HG03558 (cell line): ENCODE results near the gene MALL.
"Not testable (repeated sequence)": the region's sequence is repeated elsewhere in the genome, so short reads cannot be mapped to it uniquely, and the experiment has no call there.

ENCODE experiments used
- ATAC-seq: cut with Tn5 transposase; IDR thresholded peaks from one replicate; pipeline ENCODE4 v1.9.1; 2021; ENCODE audit warnings: moderate number of reproducible peaks; ENCODE audit not compliant: unreplicated experiment; ENCODE audit errors: extremely low read depth

Gene MALL

GRCh38 chr2:110121592-110121991 lies 6.0 kb upstream of the MALL start:
- no peak for ATAC-seq

- no peak for ATAC-seq
Observed at GRCh38 chr2:110121052-110121334, 5.4 kb upstream of the MALL start.

- no peak for ATAC-seq
Observed at GRCh38 chr2:110120171-110121051, 4.8 kb upstream of the MALL start.

- ATAC-seq: no peak
Observed at GRCh38 chr2:110116033-110116710, 550 bp upstream of the MALL start.

GRCh38 chr2:110114831-110115255 lies 779 bp downstream of the MALL start:
- no peak for ATAC-seq

DNA sequence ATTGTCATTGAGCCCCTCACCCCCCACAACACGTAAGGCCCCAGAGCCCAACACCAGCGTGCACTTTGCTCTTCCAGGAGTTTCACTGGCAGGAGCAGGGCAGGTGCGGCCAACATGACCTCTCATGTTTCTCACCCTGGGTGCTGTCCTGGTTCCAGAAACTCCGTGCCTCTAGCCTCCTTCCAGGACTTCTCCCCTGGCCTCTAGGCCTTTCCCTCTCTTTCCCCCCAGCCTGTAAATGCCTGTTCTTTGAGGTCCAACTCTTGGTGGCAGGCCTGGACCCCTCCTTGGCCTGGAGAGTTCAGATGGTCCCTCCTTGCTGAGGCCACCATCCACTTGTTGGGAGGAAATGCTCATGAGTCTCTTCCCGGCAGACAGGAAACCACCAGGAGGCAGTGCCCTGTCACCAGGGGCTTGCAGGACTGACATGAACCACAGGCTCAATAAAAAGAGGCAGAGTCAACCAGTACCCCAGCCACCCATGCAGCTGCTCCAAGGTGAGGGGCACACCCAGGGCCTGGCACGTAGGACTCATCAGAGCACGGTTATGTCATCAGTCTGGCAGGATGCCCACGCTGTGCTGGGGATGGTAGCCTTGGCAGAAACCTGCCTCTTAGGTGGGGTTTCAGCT lies 1.5 kb downstream of the MALL start:
- no peak for ATAC-seq

GRCh38 chr2:110108291-110108690 lies 7.3 kb downstream of the MALL start:
- not testable (repeated sequence) for ATAC-seq

DNA sequence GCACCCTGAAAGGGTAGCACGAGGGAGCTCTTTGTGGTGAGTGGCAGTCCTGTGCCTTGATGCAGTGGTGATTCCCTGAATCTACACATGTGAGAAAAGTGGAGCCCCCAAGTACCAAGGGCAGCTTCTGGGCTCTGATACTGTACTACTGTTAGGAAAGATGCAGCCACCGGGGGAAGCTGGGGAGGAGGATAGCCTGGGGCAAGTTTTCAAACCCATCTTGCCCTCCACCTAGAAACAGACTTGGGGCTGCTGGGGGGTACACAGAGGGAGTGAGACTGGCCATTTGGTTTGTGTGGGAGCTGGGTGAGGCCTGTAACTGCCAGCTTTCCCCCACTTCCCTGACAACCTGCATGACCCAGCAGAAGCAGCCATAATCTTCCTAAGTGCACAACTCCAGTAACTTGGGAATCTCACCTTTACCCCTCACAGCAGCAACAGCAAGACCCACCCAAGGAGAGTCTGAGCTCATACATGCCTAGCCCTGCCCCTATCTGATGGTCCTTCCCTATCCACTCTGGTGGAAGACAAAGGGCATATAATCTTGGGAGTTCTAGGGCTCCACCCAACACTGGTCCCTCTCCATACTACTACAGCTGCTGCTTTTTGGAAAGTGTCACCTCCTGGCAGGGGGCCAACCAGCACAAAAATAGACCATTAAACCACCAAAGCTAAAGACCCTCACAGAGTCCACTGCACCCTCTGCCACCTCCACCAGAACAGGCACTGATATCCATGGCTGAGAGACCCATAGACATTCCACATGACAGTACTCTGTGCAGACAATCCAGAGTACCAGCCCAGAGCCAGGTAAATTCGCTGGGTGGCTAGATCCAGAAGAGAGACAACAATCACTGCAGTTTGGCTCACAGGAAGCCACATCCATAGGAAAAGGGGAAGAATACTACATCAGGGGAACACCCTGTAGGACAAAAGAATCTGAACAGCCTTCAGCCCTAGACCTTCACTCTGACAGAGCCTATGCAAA lies 8.2 kb downstream of the MALL start:
- no peak for ATAC-seq

DNA sequence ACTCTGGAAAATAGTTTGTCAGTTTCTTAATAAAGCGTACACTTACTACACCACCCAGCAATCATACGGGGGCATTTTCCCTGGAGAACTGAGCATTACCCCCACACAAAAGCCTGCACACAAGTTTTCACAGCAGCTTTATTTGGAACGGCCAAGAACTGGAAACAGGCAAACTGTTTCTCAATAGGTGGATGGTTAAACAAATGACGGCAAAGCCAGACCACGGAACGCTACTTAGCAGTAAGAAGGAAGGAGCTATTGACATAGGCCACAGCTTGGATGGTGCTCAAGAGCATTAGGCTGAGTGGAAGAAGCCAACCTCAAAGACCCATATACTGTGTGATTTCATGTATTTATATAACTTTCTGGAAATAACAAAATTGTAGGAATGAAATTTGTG lies 9.0 kb downstream of the MALL start:
- no peak for ATAC-seq

DNA sequence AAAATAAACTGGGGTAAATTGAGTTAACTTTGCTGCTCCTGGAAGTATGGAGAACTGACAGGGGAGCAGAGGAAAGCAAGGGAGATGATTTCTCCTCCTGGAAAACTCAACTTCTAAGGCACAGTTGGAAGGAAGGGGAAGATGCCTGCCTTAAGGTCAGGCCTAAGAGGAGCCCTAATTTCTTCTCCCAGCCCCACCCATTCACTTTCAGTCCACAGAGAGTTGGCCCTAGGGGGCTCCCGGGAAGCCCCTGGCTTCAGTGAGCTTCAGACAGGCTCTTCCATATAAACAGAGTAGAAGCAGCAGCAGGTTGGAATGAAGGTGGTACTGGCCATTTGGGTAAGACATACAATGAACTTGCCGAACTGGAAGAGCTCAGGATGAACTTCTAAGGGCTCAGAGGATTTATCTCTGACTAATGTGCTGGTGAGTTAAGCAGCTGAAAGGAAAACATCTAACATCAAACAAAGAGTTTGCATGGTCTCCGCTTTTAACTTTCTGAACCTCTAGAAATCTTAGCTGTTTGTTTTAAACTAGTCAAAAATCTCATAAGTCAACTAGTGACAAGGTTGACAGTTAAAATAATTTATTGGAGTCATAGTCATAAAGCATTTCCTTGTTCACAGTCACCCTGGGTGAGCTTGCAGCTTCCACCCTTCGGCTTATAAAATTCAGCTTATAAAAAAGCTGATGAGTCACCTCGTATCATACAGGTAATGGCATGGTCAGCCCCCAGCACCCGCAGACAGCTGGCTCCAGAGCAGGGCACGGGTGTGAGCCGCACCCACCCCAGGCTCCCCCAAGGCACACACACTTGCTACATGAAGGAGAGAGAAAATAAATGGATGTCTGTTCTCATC lies 9.8 kb downstream of the MALL start:
- no peak for ATAC-seq

DNA sequence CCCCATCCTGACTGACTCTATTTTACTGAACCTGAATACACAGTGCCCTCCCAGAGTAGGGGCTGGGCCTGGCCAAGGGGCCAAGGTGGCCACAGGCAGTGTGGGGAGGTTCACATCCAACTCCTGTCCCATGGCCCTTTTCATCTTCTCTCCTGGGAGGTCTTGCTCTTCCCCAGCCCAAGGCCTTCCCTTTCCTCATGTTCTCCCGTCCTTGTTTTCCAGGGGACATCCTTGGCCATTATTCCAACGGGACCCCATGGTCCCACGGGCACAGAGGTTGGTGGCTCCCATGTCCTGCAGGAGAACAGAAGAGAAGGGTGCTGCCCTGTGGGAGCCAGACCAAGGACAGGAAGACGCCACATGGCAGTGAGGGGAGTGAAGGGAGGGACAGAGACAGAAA lies 10.4 kb downstream of the MALL start:
- no peak for ATAC-seq

- ATAC-seq: no peak
Observed at GRCh38 chr2:110104025-110104771, 11.4 kb downstream of the MALL start.

DNA sequence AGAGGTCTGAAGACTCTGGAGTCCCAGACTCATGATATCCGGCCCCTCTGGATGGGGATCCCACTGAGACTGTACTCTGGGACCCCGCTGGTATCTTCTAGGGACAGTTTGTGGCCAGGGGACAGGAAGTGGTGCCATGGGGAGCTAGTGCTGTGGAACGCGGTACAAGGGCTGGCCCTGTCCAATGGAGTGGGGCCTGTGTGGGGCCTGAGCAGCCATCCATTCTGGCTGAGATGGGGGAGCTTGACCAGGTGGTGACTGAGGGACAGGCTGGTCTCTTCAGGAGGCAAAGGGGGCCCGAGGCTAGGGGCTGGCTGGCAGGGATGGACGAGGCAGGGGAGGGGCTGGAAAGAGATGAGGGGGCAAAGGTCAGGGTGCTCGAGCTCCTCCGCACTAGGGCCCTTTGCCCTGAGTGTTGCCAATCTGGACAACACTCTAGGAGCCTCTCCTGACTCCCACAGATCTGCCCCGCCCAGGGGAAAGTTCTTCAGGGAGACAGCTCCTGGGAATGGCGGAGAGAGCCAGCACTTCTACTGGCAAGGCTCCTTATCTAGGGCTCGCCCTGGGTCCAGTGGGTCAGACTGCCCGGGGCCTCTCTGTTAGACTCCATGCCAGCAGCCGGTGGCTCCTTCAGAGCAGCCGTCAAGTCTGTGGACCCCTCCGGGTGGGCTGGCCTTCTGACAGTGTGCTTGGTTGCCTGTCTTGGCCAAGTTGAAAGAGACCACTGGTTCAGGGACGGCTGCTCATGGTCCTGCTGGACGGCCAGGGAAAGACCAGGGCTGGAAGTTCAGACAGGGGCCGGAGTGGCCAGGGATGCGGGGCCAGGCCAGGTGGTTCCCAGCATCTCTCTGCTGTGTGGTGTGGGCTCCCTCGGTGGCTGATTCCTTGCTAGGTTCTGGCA lies 12.3 kb downstream of the MALL start:
- no peak for ATAC-seq

GRCh38 chr2:110101901-110102803 lies 13.5 kb downstream of the MALL start:
- no peak for ATAC-seq

DNA sequence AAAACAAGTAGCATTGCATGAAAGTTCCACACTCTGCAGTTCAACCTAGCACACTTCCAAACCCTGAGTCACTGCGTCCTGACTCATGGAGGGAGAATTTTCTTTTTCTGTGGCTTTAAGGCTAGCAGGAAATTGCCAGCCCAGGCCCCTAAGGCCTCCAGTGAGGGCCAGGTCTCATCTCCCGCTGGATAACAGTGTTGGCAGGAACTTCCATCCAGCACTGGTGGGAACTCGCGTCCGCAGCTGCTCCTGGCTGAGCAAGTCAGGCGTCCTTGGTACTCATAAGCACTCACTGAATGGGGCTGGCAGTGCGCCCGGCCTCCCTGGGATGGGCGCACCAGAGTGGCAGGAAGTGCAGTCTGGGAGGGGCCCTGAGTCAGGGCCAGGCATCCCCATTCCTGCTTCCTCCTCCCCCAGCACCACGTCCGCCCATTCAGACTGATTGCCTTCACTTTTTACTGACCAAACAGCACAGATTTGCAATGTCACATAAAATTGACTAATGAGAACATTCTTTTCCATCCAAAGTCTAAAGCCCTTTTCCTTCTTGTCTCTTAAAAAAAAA lies 14.3 kb downstream of the MALL start:
- ATAC-seq: no peak

GRCh38 chr2:110100880-110101279 lies 14.7 kb downstream of the MALL start:
- ATAC-seq: not testable (repeated sequence)
